Anterior cingulate cortex (tissue), 58 donors: ENCODE results near the gene SMC6.
A peak's percentile ranks its signal among the peaks of the same experiment; 100 is the strongest.

Experiments
- DNase-seq, 58 donors: peaks; one replicate each; lab custom pipeline; 2025; lab: John Stamatoyannopoulos, UW

Gene SMC6

GRCh38 chr2:17718689-17719088, 34.9 kb downstream of the SMC6 start:
- DNase-seq: no peak

- DNase-seq: no peak
Measured at GRCh38 chr2:17717666-17718065, 35.9 kb downstream of the SMC6 start.

GRCh38 chr2:17713291-17713690, 40.3 kb downstream of the SMC6 start:
- peak in 15 of 58 donors; percentile 1 to 57 (median 8) for DNase-seq

- DNase-seq: no peak
Measured at GRCh38 chr2:17710547-17711248, 42.9 kb downstream of the SMC6 start.

- DNase-seq: no peak
Measured at GRCh38 chr2:17709897-17710296, 43.7 kb downstream of the SMC6 start.

- DNase-seq: no peak
Measured at GRCh38 chr2:17708501-17708900, 45.1 kb downstream of the SMC6 start.

- no peak for DNase-seq
Measured at GRCh38 chr2:17706845-17707244, 46.8 kb downstream of the SMC6 start.

GRCh38 chr2:17690776-17691175, 62.8 kb downstream of the SMC6 start:
- DNase-seq: no peak

- no peak for DNase-seq
Measured at GRCh38 chr2:17689010-17689409, 64.6 kb downstream of the SMC6 start.

- no peak for DNase-seq
Measured at GRCh38 chr2:17688600-17688999, 65.0 kb downstream of the SMC6 start.

- DNase-seq: no peak
Measured at GRCh38 chr2:17683981-17684380, 69.6 kb downstream of the SMC6 start.

- DNase-seq: no peak
Measured at GRCh38 chr2:17682098-17682857, 71.3 kb downstream of the SMC6 start.

- DNase-seq: no peak
Measured at GRCh38 chr2:17680119-17680518, 73.5 kb downstream of the SMC6 start.

- no peak for DNase-seq
Measured at GRCh38 chr2:17674817-17675216, 78.8 kb downstream of the SMC6 start.

GRCh38 chr2:17672583-17673317, 80.9 kb downstream of the SMC6 start:
- DNase-seq: no peak

GRCh38 chr2:17667898-17668297, 85.7 kb downstream of the SMC6 start:
- no peak for DNase-seq

GRCh38 chr2:17664534-17664933, 89.1 kb downstream of the SMC6 start:
- DNase-seq: no peak

GRCh38 chr2:17662723-17663122, 90.9 kb downstream of the SMC6 start:
- no peak for DNase-seq

GRCh38 chr2:17661460-17661859, 92.2 kb downstream of the SMC6 start:
- DNase-seq: no peak

- DNase-seq: no peak
Measured at GRCh38 chr2:17660219-17660618, 93.4 kb downstream of the SMC6 start.

- no peak for DNase-seq
Measured at GRCh38 chr2:17658251-17658843, 95.3 kb downstream of the SMC6 start.
